HG03457 (cell line): ENCODE measurements around the gene CCDC192.

Experiments
- ATAC-seq: cut with Tn5 transposase; IDR thresholded peaks from one replicate; pipeline ENCODE4 v1.9.1; 2021; ENCODE audit warnings: moderate number of reproducible peaks; ENCODE audit not compliant: unreplicated experiment

CCDC192 gene

GRCh38 chr5:127970081-127970480 is 266.9 kb downstream of the CCDC192 start:
- no peak for ATAC-seq

- no peak for ATAC-seq
These were observed 267.7 kb downstream of the CCDC192 start for GRCh38 chr5:127970854-127971425.

GRCh38 chr5:127975961-127976360 is 272.8 kb downstream of the CCDC192 start:
- ATAC-seq = no peak

GRCh38 chr5:127976525-127976924 is 273.3 kb downstream of the CCDC192 start:
- no peak for ATAC-seq

GRCh38 chr5:127976991-127977717 is 274.0 kb downstream of the CCDC192 start:
- ATAC-seq = no peak

GRCh38 chr5:127978738-127979300 is 275.6 kb downstream of the CCDC192 start:
- no peak for ATAC-seq

GRCh38 chr5:127979475-127979874 is 276.3 kb downstream of the CCDC192 start:
- no peak for ATAC-seq

GRCh38 chr5:127980843-127981242 is 277.7 kb downstream of the CCDC192 start:
- no peak for ATAC-seq

GRCh38 chr5:127981498-127981897 is 278.3 kb downstream of the CCDC192 start:
- no peak for ATAC-seq

GRCh38 chr5:127985811-127986325 is 282.7 kb downstream of the CCDC192 start:
- no peak for ATAC-seq

- no peak for ATAC-seq
These were observed 284.4 kb downstream of the CCDC192 start for GRCh38 chr5:127987354-127988145.

GRCh38 chr5:127988146-127988760 is 285.1 kb downstream of the CCDC192 start:
- ATAC-seq = no peak
